ENCODE data around the gene PLEKHN1. TPM values are rescaled to one million over a fixed set of nuclear protein-coding genes. Genes with fewer than 3 reads are reported as not detected.
A peak's percentile ranks its signal among the peaks of the same experiment; 100 is the strongest.

PLEKHN1 gene
- total RNA-seq, 1 experiment from 2014 or later: 9.1 TPM

DNA sequence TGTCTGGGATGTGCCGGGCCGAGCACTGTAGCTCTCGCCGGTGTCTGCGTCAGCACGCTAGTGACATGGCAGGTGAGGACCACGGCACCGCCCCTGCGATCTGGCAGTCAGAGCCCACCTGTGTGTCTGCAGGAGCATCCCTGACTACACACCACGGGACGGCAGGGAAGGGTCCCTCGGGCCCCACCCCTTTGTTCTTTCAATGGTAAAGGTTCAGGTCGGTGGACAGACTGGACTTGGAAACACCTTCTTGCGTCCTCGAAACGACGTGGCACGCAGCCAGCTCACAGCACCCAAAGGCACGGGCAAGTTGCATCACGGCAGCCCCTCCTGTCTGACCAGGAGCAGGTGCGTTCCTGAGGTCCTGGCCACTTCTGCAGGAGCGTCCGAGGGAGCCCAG is 46.3 kb upstream of the PLEKHN1 start:
- CTCF ChIA-PET: interaction anchor here (0.5 kb wide), 1 partner anchor 15 kb away, joined by 5 read pairs; no protein-coding TSS in a partner anchor
- Histone ChIP-seq H3K9me2 (ENCODE audit: insufficient read depth) (no peaks in the 10 kb centered on the region), H3K4me3 (no peak overlapping the region), H2AFZ (no peak overlapping the region), H3K36me3 (ENCODE audit: low read depth) (no peaks in the 10 kb centered on the region), H3K79me2 (ENCODE audit: low read depth) (no peaks in the 10 kb centered on the region), H3K4me2 (peak overlapping the region; percentile 61), H3K4me1 (replicated peaks; ENCODE audit: insufficient read depth) (peaks cover 19% of the 10 kb centered on the region), H3K27me3 (ENCODE audit: insufficient read depth, low read depth) (peaks cover 49% of the 10 kb centered on the region), H3K27ac (no peak overlapping the region), H3K9me3 (ENCODE audit: insufficient read depth, low read depth) (no peaks in the 10 kb centered on the region), H3F3A (ENCODE audit: insufficient read depth, low read depth) (peaks cover 12% of the 10 kb centered on the region; the same call in 1 of the 2 replicates), H4K20me1 (ENCODE audit: insufficient read depth) (no peaks in the 10 kb centered on the region; the same call in 1 of the 2 replicates)
- POLR2A ChIA-PET (ENCODE audit: unreplicated experiment): no interaction called here
- DNase-seq: peak in 1 of 2 experiments; percentile 44
- BruUV-seq (replicated peaks): no TSS peak
- no peak for TF ChIP-seq EZH2 (IDR thresholded peaks at IDR 0.05; ENCODE audit: low read depth)
- TF ChIP-seq, protein P1, sequence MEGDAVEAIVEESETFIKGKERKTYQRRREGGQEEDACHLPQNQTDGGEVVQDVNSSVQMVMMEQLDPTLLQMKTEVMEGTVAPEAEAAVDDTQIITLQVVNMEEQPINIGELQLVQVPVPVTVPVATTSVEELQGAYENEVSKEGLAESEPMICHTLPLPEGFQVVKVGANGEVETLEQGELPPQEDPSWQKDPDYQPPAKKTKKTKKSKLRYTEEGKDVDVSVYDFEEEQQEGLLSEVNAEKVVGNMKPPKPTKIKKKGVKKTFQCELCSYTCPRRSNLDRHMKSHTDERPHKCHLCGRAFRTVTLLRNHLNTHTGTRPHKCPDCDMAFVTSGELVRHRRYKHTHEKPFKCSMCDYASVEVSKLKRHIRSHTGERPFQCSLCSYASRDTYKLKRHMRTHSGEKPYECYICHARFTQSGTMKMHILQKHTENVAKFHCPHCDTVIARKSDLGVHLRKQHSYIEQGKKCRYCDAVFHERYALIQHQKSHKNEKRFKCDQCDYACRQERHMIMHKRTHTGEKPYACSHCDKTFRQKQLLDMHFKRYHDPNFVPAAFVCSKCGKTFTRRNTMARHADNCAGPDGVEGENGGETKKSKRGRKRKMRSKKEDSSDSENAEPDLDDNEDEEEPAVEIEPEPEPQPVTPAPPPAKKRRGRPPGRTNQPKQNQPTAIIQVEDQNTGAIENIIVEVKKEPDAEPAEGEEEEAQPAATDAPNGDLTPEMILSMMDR (conservative IDR thresholded peaks at IDR 0.05): no peak
- intact Hi-C loops (cut with micrococcal nuclease; ENCODE audit: unreplicated experiment): no loop called here

DNA sequence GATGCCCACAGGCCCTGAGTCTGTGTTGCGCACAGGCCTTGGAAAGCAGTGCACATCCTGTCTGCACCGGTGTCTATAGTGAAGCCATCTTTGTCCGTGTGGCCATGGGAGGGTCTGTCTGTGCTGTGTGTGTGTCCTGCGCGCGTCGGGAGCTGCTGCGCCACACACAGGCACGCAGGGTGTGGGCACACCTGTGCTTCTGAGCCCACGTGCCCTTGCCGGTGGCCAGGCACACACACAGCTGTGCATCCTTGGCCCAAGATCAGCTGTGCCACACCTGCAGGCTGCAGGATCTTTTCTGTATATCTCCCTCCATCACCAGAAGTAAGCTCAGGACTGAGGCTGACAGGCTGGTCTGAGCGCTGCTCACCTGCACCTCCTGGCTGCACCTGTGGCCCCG is 45.8 kb upstream of the PLEKHN1 start:
- H3K36me3 ChIP-seq (ENCODE audit: low read depth): no peaks in the 10 kb centered on the region
- no peak overlapping the region for H2AFZ ChIP-seq
- H3F3A ChIP-seq (ENCODE audit: insufficient read depth, low read depth): peaks cover 12% of the 10 kb centered on the region; the same call in 1 of the 2 replicates
- H3K27me3 ChIP-seq (ENCODE audit: insufficient read depth, low read depth): peaks cover 46% of the 10 kb centered on the region
- no TSS peak for BruUV-seq (replicated peaks)
- peak overlapping the region; percentile 61 for H3K4me2 ChIP-seq
- H3K4me1 ChIP-seq (replicated peaks; ENCODE audit: insufficient read depth): peaks cover 19% of the 10 kb centered on the region
- DNase-seq: no peak
- H3K9me2 ChIP-seq (ENCODE audit: insufficient read depth): no peaks in the 10 kb centered on the region
- intact Hi-C loops (cut with micrococcal nuclease; ENCODE audit: unreplicated experiment): no loop called here
- ChIA-PET CTCF (interaction anchor here (0.7 kb wide), 1 partner anchor 22 kb away, joined by 3 read pairs; no protein-coding TSS in a partner anchor), POLR2A (ENCODE audit: unreplicated experiment) (interaction anchor here (0.6 kb wide), 1 partner anchor 38 kb away, joined by 3 read pairs; the partner anchor contains the start of gene NOC2L)
- TF ChIP-seq, protein P1 (conservative IDR thresholded peaks at IDR 0.05): no peak
- no peak for TF ChIP-seq EZH2 (IDR thresholded peaks at IDR 0.05; ENCODE audit: low read depth)
- H3K27ac ChIP-seq: no peak overlapping the region
- H3K79me2 ChIP-seq (ENCODE audit: low read depth): no peaks in the 10 kb centered on the region
- H3K9me3 ChIP-seq (ENCODE audit: insufficient read depth, low read depth): no peaks in the 10 kb centered on the region
- H3K4me3 ChIP-seq: no peak overlapping the region
- no peaks in the 10 kb centered on the region; the same call in 1 of the 2 replicates for H4K20me1 ChIP-seq (ENCODE audit: insufficient read depth)

GRCh38 chr1:921011-921837 is 45.1 kb upstream of the PLEKHN1 start:
- Histone ChIP-seq H3K4me2 (peak overlapping the region; percentile 61), H3K27me3 (ENCODE audit: insufficient read depth, low read depth) (peaks cover 46% of the 10 kb centered on the region), H3K9me2 (ENCODE audit: insufficient read depth) (no peaks in the 10 kb centered on the region), H2AFZ (no peak overlapping the region), H3K27ac (no peak overlapping the region), H4K20me1 (ENCODE audit: insufficient read depth) (no peaks in the 10 kb centered on the region; the same call in 1 of the 2 replicates), H3K79me2 (ENCODE audit: low read depth) (no peaks in the 10 kb centered on the region), H3K36me3 (ENCODE audit: low read depth) (no peaks in the 10 kb centered on the region), H3K9me3 (ENCODE audit: insufficient read depth, low read depth) (no peaks in the 10 kb centered on the region), H3F3A (ENCODE audit: insufficient read depth, low read depth) (peaks cover 12% of the 10 kb centered on the region; the same call in 1 of the 2 replicates), H3K4me3 (no peak overlapping the region), H3K4me1 (replicated peaks; ENCODE audit: insufficient read depth) (peaks cover 19% of the 10 kb centered on the region)
- intact Hi-C loops (cut with micrococcal nuclease; ENCODE audit: unreplicated experiment): no loop called here
- TF ChIP-seq EZH2 (IDR thresholded peaks at IDR 0.05; ENCODE audit: low read depth): no peak
- TF ChIP-seq, protein P1 (conservative IDR thresholded peaks at IDR 0.05): peak; percentile 59; the same call in 1 of the 2 replicates
- ChIA-PET POLR2A (ENCODE audit: unreplicated experiment) (interaction anchor here (0.6 kb wide), 1 partner anchor 38 kb away, joined by 3 read pairs; the partner anchor contains the start of gene NOC2L), CTCF (interaction anchor here (0.7 kb wide), 1 partner anchor 21 kb away, joined by 3 read pairs; no protein-coding TSS in a partner anchor)
- DNase-seq: peak in 1 of 2 experiments; percentile 62
- no TSS peak for BruUV-seq (replicated peaks)
